T-cell (primary cell): ENCODE results near the gene KCTD18. TPM values are rescaled to one million over a fixed set of nuclear protein-coding genes. Genes with fewer than 3 reads are reported as not detected.

ENCODE experiments used
- ATAC-seq, 4 experiments: fragments of 200-7000 bp in 3 of 4; fragments of 150-1000 bp in 1 of 4; cut with Tn5 transposase; replicated peaks in 1 of 4; 1 replicate in 3 of 4; 2 replicates in 1 of 4; pipeline ENCODE4 v1.10.0; 2021; ENCODE audit warnings: moderate library complexity in 3 of 4, mild to moderate bottlenecking in 2 of 4, moderate number of reproducible peaks in 1 of 4
- CTCF ChIA-PET, 2 donors: fragments of 300-600 bp; sonication (Branson Sonifier 250); formaldehyde crosslinking; loops; one replicate each; lab custom pipeline; 2022; ENCODE audit warnings: antibody characterized with exemption in 2 of 2; lab: Charles Lee
- POLR2A ChIA-PET, 2 donors: fragments of 300-600 bp; sonication (Branson Sonifier 250); formaldehyde crosslinking; loops; one replicate each; lab custom pipeline; 2022; ENCODE audit warnings: antibody characterized with exemption in 2 of 2; lab: Charles Lee
- DNase-seq, 35 experiments: peaks; one replicate each; pipeline versions ENCODE4 v3.0.0 to v3.0.0-alpha.2; 2013 to 2023
- H3K27ac ChIP-seq: one replicate; pipeline ENCODE4 v1.5.1; 2013; ENCODE audit warnings: low read length
- H3K27me3 ChIP-seq, 2 experiments: replicated peaks in 1 of 2; 1 replicate in 1 of 2; 2 replicates in 1 of 2; pipeline versions ENCODE4 v1.6.1 to v1.7.0; 2013; ENCODE audit warnings: low read length in 1 of 2, mixed read lengths in 1 of 2; ENCODE audit not compliant: control insufficient read depth in 2 of 2, insufficient read depth in 2 of 2; ENCODE audit errors: extremely low read depth in 1 of 2
- H3K36me3 ChIP-seq, 2 donors: 1 replicate in 1 of 2; 2 replicates in 1 of 2; pipeline versions ENCODE4 v1.6.1 to v1.7.0; 2013; ENCODE audit warnings: low read length in 1 of 2; ENCODE audit not compliant: control insufficient read depth in 2 of 2, insufficient read depth in 1 of 2; ENCODE audit errors: extremely low read depth in 1 of 2
- H3K4me1 ChIP-seq, 2 experiments: 1 replicate in 1 of 2; 2 replicates in 1 of 2; pipeline versions ENCODE4 v1.6.1 to v1.7.0; 2013; ENCODE audit warnings: low read length in 2 of 2, mixed read lengths in 1 of 2; ENCODE audit not compliant: insufficient read depth in 2 of 2, control insufficient read depth in 1 of 2; ENCODE audit errors: extremely low read depth in 1 of 2
- H3K4me3 ChIP-seq, 2 donors: 1 replicate in 1 of 2; 2 replicates in 1 of 2; pipeline versions ENCODE4 v1.5.1 to v1.7.0; 2013; ENCODE audit warnings: mild to moderate bottlenecking in 2 of 2, low read length in 1 of 2, moderate library complexity in 1 of 2; ENCODE audit not compliant: control insufficient read depth in 1 of 2; ENCODE audit errors: extremely low read depth in 1 of 2
- H3K9me3 ChIP-seq: 2 replicates; pipeline ENCODE4 v1.7.0; 2013
- H3K27ac Mint-ChIP-seq, 2 donors: one replicate each; pipeline ENCODE4 v1.8.0; 2020 to 2021; ENCODE audit warnings: mild to moderate bottlenecking in 2 of 2, mixed read lengths in 2 of 2
- H3K27me3 Mint-ChIP-seq, 2 donors: one replicate each; pipeline ENCODE4 v1.8.0; 2021 to 2022; ENCODE audit warnings: mixed read lengths in 2 of 2
- H3K36me3 Mint-ChIP-seq: one replicate; pipeline ENCODE4 v1.8.0; 2021; ENCODE audit warnings: mixed read lengths
- H3K4me1 Mint-ChIP-seq, 3 donors: one replicate each; pipeline ENCODE4 v1.8.0; 2020 to 2022; ENCODE audit warnings: mixed read lengths in 3 of 3, mild to moderate bottlenecking in 1 of 3
- H3K4me3 Mint-ChIP-seq, 3 donors: one replicate each; pipeline ENCODE4 v1.8.0; 2020 to 2022; ENCODE audit warnings: mild to moderate bottlenecking in 3 of 3, mixed read lengths in 3 of 3, moderate library complexity in 3 of 3
- H3K9me3 Mint-ChIP-seq, 3 donors: one replicate each; pipeline ENCODE4 v1.8.0; 2020 to 2022; ENCODE audit warnings: mixed read lengths in 3 of 3
- WGBS: methylation state at CpG from one replicate; pipeline ENCODE4 v1.1.5; 2013; ENCODE audit warnings: missing lambda C conversion rate; ENCODE audit not compliant: insufficient coverage; 5-methylcytosine and 5-hydroxymethylcytosine counted together
- total RNA-seq, 35 experiments: library from RNA in 6 of 35; stranded (reverse) in 6 of 35; fragments of 120-200 nt in 1 of 35; gene quantifications; one replicate each; pipeline versions ENCODE4 v1.2.1 to v1.2.4 and lab custom pipeline; 2013 to 2026

The KCTD18 gene
- total RNA-seq, 5 donors from 2014 or later (not counting 1 experiment from before 2014, with no cell fraction given), result 16.1 to 19.8 (median 19.1) TPM

- WGBS, result no CpG with 5 or more reads among the region's 2 CpGs
Measured at GRCh38 chr2:200451511-200451910, 58.4 kb downstream of the KCTD18 start.

GRCh38 chr2:200450288-200450687 lies 59.6 kb downstream of the KCTD18 start:
- no peak for ATAC-seq
- no CpG with 5 or more reads among the region's 2 CpGs for WGBS
- CTCF ChIA-PET, result no interaction called here
- Histone ChIP-seq H3K9me3 (no peaks in the 10 kb centered on the region), H3K27ac (no peak overlapping the region), H3K27me3 (no peaks in the 10 kb centered on the region), H3K4me3 (no peak overlapping the region), H3K36me3 (no peaks in the 10 kb centered on the region), H3K4me1 (peaks cover 0 to 2% of the 10 kb centered on the region in 2 experiments)
- no peak for DNase-seq
- H3K9me3 Mint-ChIP-seq, result no peaks in the 10 kb centered on the region
- no peak overlapping the region for H3K27ac Mint-ChIP-seq
- POLR2A ChIA-PET, result no interaction called here
- H3K4me1 Mint-ChIP-seq, result peaks cover 5 to 13% (median 8%) of the 10 kb centered on the region in 3 donors
- H3K36me3 Mint-ChIP-seq, result peaks cover 3% of the 10 kb centered on the region
- H3K4me3 Mint-ChIP-seq, result no peak overlapping the region
- no peaks in the 10 kb centered on the region for H3K27me3 Mint-ChIP-seq

More at GRCh38 chr2:200451511-200451910, 58.4 kb downstream of the KCTD18 start:
- no peak for DNase-seq
- ChIA-PET POLR2A (no interaction called here), CTCF (no interaction called here)
- H3K4me1 Mint-ChIP-seq, result peaks cover 15 to 24% (median 18%) of the 10 kb centered on the region in 3 donors
- Histone ChIP-seq H3K36me3 (no peaks in the 10 kb centered on the region), H3K9me3 (no peaks in the 10 kb centered on the region), H3K4me3 (no peak overlapping the region), H3K4me1 (peaks cover 0 to 10% of the 10 kb centered on the region in 2 experiments), H3K27ac (no peak overlapping the region), H3K27me3 (no peaks in the 10 kb centered on the region)
- H3K4me3 Mint-ChIP-seq, result no peak overlapping the region
- no peaks in the 10 kb centered on the region for H3K9me3 Mint-ChIP-seq
- H3K27me3 Mint-ChIP-seq, result no peaks in the 10 kb centered on the region
- ATAC-seq, result no peak
- no peak overlapping the region for H3K27ac Mint-ChIP-seq
- peaks cover 3% of the 10 kb centered on the region for H3K36me3 Mint-ChIP-seq

GRCh38 chr2:200449149-200449548 lies 60.7 kb downstream of the KCTD18 start:
- no peak overlapping the region for H3K27ac Mint-ChIP-seq
- peaks cover 3% of the 10 kb centered on the region for H3K36me3 Mint-ChIP-seq
- H3K9me3 Mint-ChIP-seq, result no peaks in the 10 kb centered on the region
- H3K4me1 ChIP-seq, result no peaks in the 10 kb centered on the region
- WGBS, result 38% methylated on average over 3 of the region's 4 CpGs
- ChIA-PET CTCF (interaction anchor here (0.6 to 0.8 kb wide), 2 partner anchors 29 to 59 kb away, joined by 3 to 4 read pairs; no protein-coding TSS in a partner anchor), POLR2A (interaction anchor here in 1 of 2 donors (0.6 kb wide), 1 partner anchor 185 kb away, joined by 4 read pairs; no protein-coding TSS in a partner anchor)
- no peaks in the 10 kb centered on the region for H3K9me3 ChIP-seq
- no peak overlapping the region for H3K4me3 Mint-ChIP-seq
- no peaks in the 10 kb centered on the region for H3K27me3 ChIP-seq
- no peak overlapping the region for H3K27ac ChIP-seq
- ATAC-seq, result no peak
- H3K4me1 Mint-ChIP-seq, result peaks cover 2 to 6% (median 2%) of the 10 kb centered on the region in 3 donors
- H3K4me3 ChIP-seq, result no peak overlapping the region
- no peak for DNase-seq
- no peaks in the 10 kb centered on the region for H3K36me3 ChIP-seq
- H3K27me3 Mint-ChIP-seq, result no peaks in the 10 kb centered on the region

GRCh38 chr2:200448455-200448854 lies 61.4 kb downstream of the KCTD18 start:
- Histone ChIP-seq H3K4me1 (no peaks in the 10 kb centered on the region), H3K27me3 (no peaks in the 10 kb centered on the region), H3K27ac (no peak overlapping the region), H3K9me3 (no peaks in the 10 kb centered on the region), H3K36me3 (no peaks in the 10 kb centered on the region), H3K4me3 (no peak overlapping the region)
- H3K27ac Mint-ChIP-seq, result no peak overlapping the region
- H3K4me3 Mint-ChIP-seq, result no peak overlapping the region
- peaks cover 0 to 4% (median 2%) of the 10 kb centered on the region in 3 donors for H3K4me1 Mint-ChIP-seq
- DNase-seq (no peak), ATAC-seq (no peak)
- POLR2A ChIA-PET, result interaction anchor here in 1 of 2 donors (0.6 kb wide), 1 partner anchor 185 kb away, joined by 4 read pairs; no protein-coding TSS in a partner anchor
- H3K27me3 Mint-ChIP-seq, result no peaks in the 10 kb centered on the region
- peaks cover 4% of the 10 kb centered on the region for H3K36me3 Mint-ChIP-seq
- CTCF ChIA-PET, result interaction anchor here in 1 of 2 donors (0.8 kb wide), 1 partner anchor 29 kb away, joined by 3 read pairs; no protein-coding TSS in a partner anchor
- no peaks in the 10 kb centered on the region for H3K9me3 Mint-ChIP-seq

- Histone ChIP-seq H3K27me3 (no peaks in the 10 kb centered on the region), H3K4me1 (no peaks in the 10 kb centered on the region), H3K9me3 (no peaks in the 10 kb centered on the region), H3K36me3 (no peaks in the 10 kb centered on the region), H3K4me3 (no peak overlapping the region), H3K27ac (no peak overlapping the region)
- 80% methylated on average over 1 of the region's 4 CpGs for WGBS
- ATAC-seq, result no peak
- H3K27ac Mint-ChIP-seq, result no peak overlapping the region
- no peak overlapping the region for H3K4me3 Mint-ChIP-seq
- ChIA-PET POLR2A (no interaction called here), CTCF (no interaction called here)
- H3K27me3 Mint-ChIP-seq, result no peaks in the 10 kb centered on the region
- H3K4me1 Mint-ChIP-seq, result peaks cover 0 to 4% (median 2%) of the 10 kb centered on the region in 3 donors
- no peak for DNase-seq
- H3K36me3 Mint-ChIP-seq, result peaks cover 7% of the 10 kb centered on the region
- no peaks in the 10 kb centered on the region for H3K9me3 Mint-ChIP-seq
Measured at GRCh38 chr2:200447139-200447855, 62.6 kb downstream of the KCTD18 start.

GRCh38 chr2:200446612-200447011 lies 63.3 kb downstream of the KCTD18 start:
- no peak for DNase-seq
- ChIA-PET POLR2A (no interaction called here), CTCF (no interaction called here)
- H3K4me3 ChIP-seq, result no peak overlapping the region
- no peaks in the 10 kb centered on the region for H3K27me3 ChIP-seq
- H3K36me3 Mint-ChIP-seq, result peaks cover 10% of the 10 kb centered on the region
- no peak for ATAC-seq
- H3K27ac ChIP-seq, result no peak overlapping the region
- H3K9me3 Mint-ChIP-seq, result no peaks in the 10 kb centered on the region
- H3K4me1 Mint-ChIP-seq, result peaks cover 0 to 4% (median 2%) of the 10 kb centered on the region in 3 donors
- H3K4me3 Mint-ChIP-seq, result no peak overlapping the region
- H3K27me3 Mint-ChIP-seq, result no peaks in the 10 kb centered on the region
- no peaks in the 10 kb centered on the region for H3K4me1 ChIP-seq
- H3K36me3 ChIP-seq, result no peaks in the 10 kb centered on the region
- no CpG with 5 or more reads among the region's 3 CpGs for WGBS
- H3K9me3 ChIP-seq, result no peaks in the 10 kb centered on the region
- no peak overlapping the region for H3K27ac Mint-ChIP-seq
